DOHH2 (cell line): ENCODE measurements around the gene ACTN4.

ENCODE experiments used
- EZH2phosphoT487 ChIP-seq: fragments of 200-600 bp; sonication (generic); IDR thresholded peaks from 2 replicates; pipeline ENCODE4 v1.6.1; 2017; ENCODE audit warnings: borderline replicate concordance, mild to moderate bottlenecking, antibody characterized with exemption, low read length, moderate library complexity, mixed read lengths
- TF ChIP-seq, protein P1 (sequence below): fragments of 200-600 bp; sonication (generic); IDR thresholded peaks from one replicate; pipeline ENCODE4 v1.5.1; 2014; ENCODE audit warnings: antibody characterized with exemption, mild to moderate bottlenecking, low read depth, low read length; ENCODE audit not compliant: poor library complexity, severe bottlenecking

DNA sequence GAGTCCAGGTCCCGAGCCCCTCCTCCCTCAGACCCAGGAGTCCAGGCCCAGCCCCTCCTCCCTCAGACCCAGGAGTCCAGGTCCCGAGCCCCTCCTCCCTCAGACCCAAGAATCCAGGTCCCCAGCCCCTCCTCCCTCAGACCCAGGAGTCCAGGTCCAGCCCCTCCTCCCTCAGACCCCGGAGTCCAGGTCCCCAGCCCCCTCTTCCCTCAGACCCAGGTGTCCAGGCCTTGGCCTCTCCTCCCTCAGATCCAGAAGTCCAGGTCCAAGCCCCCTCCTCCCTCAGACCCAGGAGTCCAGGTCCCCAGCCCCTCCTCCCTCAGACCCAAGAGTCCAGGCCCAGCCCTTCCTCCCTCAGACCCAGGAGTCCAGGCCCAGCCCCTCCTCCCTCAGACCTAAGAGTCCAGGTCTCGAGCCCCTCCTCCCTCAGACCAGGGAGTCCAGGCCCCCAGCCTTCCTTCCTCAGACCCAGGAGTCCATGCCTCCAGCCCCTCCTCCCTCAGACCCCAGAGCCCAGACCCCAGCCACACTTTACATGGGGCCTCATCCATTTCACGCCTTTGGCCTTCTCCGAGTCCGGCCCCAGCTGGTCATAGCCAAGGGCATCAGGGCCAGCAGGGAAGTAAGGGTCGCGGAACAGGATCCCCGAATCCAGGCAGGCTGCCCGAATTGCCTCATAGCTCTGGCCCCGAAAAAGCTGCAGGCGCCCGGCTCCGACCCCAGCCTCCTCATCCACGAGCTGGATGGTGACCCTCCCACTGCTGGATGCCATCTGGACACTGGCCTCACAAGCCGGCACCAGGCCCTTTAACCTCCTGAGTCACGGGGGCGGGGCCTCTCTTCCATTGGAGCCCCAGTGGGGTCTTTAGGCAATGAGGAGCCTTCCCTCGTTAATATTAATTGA, 96.2 kb downstream of the ACTN4 start:
- TF ChIP-seq, protein P1, sequence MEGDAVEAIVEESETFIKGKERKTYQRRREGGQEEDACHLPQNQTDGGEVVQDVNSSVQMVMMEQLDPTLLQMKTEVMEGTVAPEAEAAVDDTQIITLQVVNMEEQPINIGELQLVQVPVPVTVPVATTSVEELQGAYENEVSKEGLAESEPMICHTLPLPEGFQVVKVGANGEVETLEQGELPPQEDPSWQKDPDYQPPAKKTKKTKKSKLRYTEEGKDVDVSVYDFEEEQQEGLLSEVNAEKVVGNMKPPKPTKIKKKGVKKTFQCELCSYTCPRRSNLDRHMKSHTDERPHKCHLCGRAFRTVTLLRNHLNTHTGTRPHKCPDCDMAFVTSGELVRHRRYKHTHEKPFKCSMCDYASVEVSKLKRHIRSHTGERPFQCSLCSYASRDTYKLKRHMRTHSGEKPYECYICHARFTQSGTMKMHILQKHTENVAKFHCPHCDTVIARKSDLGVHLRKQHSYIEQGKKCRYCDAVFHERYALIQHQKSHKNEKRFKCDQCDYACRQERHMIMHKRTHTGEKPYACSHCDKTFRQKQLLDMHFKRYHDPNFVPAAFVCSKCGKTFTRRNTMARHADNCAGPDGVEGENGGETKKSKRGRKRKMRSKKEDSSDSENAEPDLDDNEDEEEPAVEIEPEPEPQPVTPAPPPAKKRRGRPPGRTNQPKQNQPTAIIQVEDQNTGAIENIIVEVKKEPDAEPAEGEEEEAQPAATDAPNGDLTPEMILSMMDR, result no peak
- no peak for TF ChIP-seq EZH2phosphoT487
